Uterus (tissue), 2 donors: ENCODE measurements around the gene AP4E1.

Experiments
- POLR2A ChIP-seq, 2 donors: fragments of 450-650 bp; IDR thresholded peaks; one replicate each; pipeline ENCODE4 v1.6.1; 2016; ENCODE audit warnings: antibody characterized with exemption in 2 of 2, mild to moderate bottlenecking in 1 of 2, moderate library complexity in 1 of 2
- TF ChIP-seq, protein P1 (sequence below), 4 experiments: fragments of 200-600 bp in 2 of 4; fragments of 450-650 bp in 2 of 4; sonication (generic) in 2 of 4; IDR thresholded peaks; one replicate each; pipeline ENCODE4 v1.5.1; 2016 to 2019; ENCODE audit warnings: antibody characterized with exemption in 4 of 4, mild to moderate bottlenecking in 2 of 4, moderate library complexity in 1 of 4

DNA sequence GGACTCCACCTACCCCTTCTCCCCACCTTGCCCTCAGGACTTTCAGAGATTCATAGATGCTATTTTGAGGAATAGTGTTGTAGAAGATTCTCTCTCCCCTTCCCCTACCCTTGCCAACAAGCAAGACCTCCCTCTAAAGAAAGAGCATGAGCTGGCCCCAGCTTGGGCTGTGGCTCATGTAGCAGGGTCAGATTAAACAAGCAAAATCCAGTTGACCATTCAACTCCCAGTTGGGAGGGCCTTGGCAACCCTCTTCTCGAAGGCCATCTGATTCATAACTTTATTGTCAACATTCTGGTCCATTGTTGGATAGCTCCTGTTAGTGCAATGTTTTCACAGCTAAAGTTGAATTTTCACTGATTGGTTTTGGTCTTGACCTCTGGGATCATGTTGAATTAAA, 145.1 kb downstream of the AP4E1 start:
- TF ChIP-seq, protein P1, sequence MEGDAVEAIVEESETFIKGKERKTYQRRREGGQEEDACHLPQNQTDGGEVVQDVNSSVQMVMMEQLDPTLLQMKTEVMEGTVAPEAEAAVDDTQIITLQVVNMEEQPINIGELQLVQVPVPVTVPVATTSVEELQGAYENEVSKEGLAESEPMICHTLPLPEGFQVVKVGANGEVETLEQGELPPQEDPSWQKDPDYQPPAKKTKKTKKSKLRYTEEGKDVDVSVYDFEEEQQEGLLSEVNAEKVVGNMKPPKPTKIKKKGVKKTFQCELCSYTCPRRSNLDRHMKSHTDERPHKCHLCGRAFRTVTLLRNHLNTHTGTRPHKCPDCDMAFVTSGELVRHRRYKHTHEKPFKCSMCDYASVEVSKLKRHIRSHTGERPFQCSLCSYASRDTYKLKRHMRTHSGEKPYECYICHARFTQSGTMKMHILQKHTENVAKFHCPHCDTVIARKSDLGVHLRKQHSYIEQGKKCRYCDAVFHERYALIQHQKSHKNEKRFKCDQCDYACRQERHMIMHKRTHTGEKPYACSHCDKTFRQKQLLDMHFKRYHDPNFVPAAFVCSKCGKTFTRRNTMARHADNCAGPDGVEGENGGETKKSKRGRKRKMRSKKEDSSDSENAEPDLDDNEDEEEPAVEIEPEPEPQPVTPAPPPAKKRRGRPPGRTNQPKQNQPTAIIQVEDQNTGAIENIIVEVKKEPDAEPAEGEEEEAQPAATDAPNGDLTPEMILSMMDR (IDR thresholded peaks at IDR 0.05): no peak
- TF ChIP-seq POLR2A (IDR thresholded peaks at IDR 0.05): no peak
